ENCODE data around the gene CLDN6. TPM values are rescaled to one million over a fixed set of nuclear protein-coding genes. Genes with fewer than 3 reads are reported as not detected.

CLDN6 gene
- total and polyA plus RNA-seq, 2 of the 13 experiments (the other 11 are each of a cell fraction or from before 2014, with no cell fraction given) = 5.9 to 7.6 TPM

DNA sequence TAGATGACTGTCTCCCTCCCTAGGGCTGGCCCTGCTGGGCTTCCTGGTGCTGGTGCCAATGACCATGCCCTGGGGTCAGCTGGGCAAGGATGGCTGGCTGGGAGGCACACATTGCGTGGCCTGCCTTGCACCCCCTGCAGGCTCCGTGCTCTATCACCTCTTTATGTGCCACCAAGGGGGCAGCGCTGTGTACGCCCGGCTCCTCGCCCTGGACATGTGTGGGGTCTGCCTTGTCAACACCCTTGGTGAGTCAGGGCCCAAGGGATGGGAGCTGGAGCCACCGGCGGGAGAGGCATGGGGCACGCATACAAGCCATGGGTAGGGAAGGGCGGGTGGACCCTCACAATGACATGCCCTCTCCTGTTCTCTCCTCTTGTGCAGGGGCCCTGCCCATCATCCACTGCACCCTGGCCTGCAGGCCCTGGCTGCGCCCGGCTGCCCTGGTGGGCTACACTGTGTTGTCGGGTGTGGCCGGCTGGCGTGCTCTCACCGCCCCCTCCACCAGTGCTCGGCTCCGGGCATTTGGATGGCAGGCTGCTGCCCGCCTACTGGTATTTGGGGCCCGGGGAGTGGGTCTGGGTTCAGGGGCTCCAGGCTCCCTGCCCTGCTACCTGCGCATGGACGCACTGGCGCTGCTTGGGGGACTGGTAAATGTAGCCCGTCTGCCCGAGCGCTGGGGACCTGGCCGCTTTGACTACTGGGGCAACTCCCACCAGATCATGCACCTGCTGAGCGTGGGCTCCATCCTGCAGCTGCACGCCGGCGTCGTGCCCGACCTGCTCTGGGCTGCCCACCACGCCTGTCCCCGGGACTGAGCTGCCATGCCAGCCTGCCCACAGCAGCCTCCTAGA is 46.6 kb downstream of the CLDN6 start:
- H3K4me3 ChIP-seq (replicated peaks in 1 of 3; ENCODE audit: insufficient read depth in 1 of 3, low read depth in 2 of 3, low read length in 3 of 3) = peak overlapping the region in 1 of 3 experiments; percentile 91; a peak in 1 of 6 replicates
- H3K9ac ChIP-seq (ENCODE audit: insufficient read depth, low read depth, low read length) = peak overlapping the region; percentile 80; the same call in 1 of the 2 replicates
- ATAC-seq = no peak
- no peak for DNase-seq (ENCODE audit: low spot score)
- WGBS (ENCODE audit: low lambda C conversion rate) = 97% methylated on average over 10 of the region's 35 CpGs
- no peaks in the 10 kb centered on the region for H3K9me3 ChIP-seq (ENCODE audit: low read length)
- peaks cover 17% of the 10 kb centered on the region for H3K4me1 ChIP-seq (ENCODE audit: insufficient read depth, low read length)
- TF ChIP-seq AGO2 (optimal IDR thresholded peaks at IDR 0.05; ENCODE audit: low read depth, low read length) (peak; percentile 87), ZNF556 (CRISPR knock-in tag; IDR thresholded peaks at IDR 0.05; ENCODE audit: borderline replicate concordance) (no peak), POLR2A (IDR thresholded peaks at IDR 0.05; ENCODE audit: insufficient read depth in 1 of 2, low read depth in 2 of 2, low read length in 2 of 2) (peak; percentile 16 to 40; a peak in 3 of 4 replicates), ZNF17 (CRISPR knock-in tag; IDR thresholded peaks at IDR 0.05) (no peak), SIN3B (IDR thresholded peaks at IDR 0.05; ENCODE audit: low read length) (no peak), ZNF30 (CRISPR knock-in tag; IDR thresholded peaks at IDR 0.05) (no peak), ZKSCAN5 (CRISPR knock-in tag; IDR thresholded peaks at IDR 0.05) (no peak), AGO1 (IDR thresholded peaks at IDR 0.05; ENCODE audit: low read depth, low read length, poor library complexity, severe bottlenecking) (peak; percentile 14), RBFOX2 (IDR thresholded peaks at IDR 0.05; ENCODE audit: low read depth, low read length) (peak; percentile 76), ZNF841 (CRISPR knock-in tag; IDR thresholded peaks at IDR 0.05; ENCODE audit: borderline replicate concordance) (no peak), FOXK1 (CRISPR knock-in tag; IDR thresholded peaks at IDR 0.05; ENCODE audit: borderline replicate concordance, low read depth) (no peak), HMG20B (CRISPR knock-in tag; conservative IDR thresholded peaks at IDR 0.05) (no peak), MTA1 (CRISPR knock-in tag; IDR thresholded peaks at IDR 0.05; ENCODE audit: borderline replicate concordance) (no peak)
- TF ChIP-seq, protein P1, sequence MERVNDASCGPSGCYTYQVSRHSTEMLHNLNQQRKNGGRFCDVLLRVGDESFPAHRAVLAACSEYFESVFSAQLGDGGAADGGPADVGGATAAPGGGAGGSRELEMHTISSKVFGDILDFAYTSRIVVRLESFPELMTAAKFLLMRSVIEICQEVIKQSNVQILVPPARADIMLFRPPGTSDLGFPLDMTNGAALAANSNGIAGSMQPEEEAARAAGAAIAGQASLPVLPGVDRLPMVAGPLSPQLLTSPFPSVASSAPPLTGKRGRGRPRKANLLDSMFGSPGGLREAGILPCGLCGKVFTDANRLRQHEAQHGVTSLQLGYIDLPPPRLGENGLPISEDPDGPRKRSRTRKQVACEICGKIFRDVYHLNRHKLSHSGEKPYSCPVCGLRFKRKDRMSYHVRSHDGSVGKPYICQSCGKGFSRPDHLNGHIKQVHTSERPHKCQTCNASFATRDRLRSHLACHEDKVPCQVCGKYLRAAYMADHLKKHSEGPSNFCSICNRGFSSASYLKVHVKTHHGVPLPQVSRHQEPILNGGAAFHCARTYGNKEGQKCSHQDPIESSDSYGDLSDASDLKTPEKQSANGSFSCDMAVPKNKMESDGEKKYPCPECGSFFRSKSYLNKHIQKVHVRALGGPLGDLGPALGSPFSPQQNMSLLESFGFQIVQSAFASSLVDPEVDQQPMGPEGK (CRISPR knock-in tag; IDR thresholded peaks at IDR 0.05) = no peak
- TF ChIP-seq, protein P2, sequence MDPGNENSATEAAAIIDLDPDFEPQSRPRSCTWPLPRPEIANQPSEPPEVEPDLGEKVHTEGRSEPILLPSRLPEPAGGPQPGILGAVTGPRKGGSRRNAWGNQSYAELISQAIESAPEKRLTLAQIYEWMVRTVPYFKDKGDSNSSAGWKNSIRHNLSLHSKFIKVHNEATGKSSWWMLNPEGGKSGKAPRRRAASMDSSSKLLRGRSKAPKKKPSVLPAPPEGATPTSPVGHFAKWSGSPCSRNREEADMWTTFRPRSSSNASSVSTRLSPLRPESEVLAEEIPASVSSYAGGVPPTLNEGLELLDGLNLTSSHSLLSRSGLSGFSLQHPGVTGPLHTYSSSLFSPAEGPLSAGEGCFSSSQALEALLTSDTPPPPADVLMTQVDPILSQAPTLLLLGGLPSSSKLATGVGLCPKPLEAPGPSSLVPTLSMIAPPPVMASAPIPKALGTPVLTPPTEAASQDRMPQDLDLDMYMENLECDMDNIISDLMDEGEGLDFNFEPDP (CRISPR knock-in tag; conservative IDR thresholded peaks at IDR 0.05) = 0 out of 2 replicates have a peak, but pooled peaks have one; percentile 28
- TF ChIP-seq, protein P3, sequence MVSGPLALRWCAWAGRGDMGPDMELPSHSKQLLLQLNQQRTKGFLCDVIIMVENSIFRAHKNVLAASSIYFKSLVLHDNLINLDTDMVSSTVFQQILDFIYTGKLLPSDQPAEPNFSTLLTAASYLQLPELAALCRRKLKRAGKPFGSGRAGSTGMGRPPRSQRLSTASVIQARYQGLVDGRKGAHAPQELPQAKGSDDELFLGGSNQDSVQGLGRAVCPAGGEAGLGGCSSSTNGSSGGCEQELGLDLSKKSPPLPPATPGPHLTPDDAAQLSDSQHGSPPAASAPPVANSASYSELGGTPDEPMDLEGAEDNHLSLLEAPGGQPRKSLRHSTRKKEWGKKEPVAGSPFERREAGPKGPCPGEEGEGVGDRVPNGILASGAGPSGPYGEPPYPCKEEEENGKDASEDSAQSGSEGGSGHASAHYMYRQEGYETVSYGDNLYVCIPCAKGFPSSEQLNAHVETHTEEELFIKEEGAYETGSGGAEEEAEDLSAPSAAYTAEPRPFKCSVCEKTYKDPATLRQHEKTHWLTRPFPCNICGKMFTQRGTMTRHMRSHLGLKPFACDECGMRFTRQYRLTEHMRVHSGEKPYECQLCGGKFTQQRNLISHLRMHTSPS (CRISPR knock-in tag; IDR thresholded peaks at IDR 0.05; ENCODE audit: low read depth) = 0 out of 2 replicates have a peak, but pooled peaks have one; percentile 8
- H2AFZ ChIP-seq (ENCODE audit: low read length) = no peak overlapping the region
- H3K36me3 ChIP-seq (replicated peaks in 1 of 2; ENCODE audit: control insufficient read depth in 1 of 2, insufficient read depth in 2 of 2, low read length in 2 of 2) = peaks cover 2 to 15% of the 10 kb centered on the region in 2 experiments; a peak in 3 of 5 replicates
- FAIRE-seq = no peak
- no peaks in the 10 kb centered on the region; a peak in 1 of 5 replicates for H3K27me3 ChIP-seq (ENCODE audit: control insufficient read depth in 1 of 2, insufficient read depth in 2 of 2, low read length in 2 of 2)
- POLR2A ChIA-PET = interaction anchor here (1.9 kb wide), 1 partner anchor 9 kb away, joined by 10 read pairs; the partner anchor contains the start of gene PKMYT1
- peak overlapping the region; percentile 86 for H3K4me2 ChIP-seq (ENCODE audit: low read depth, low read length)
- CTCF ChIA-PET (ENCODE audit: low intra/inter-chr PET ratio, low total read pairs) = interaction anchor here (1.2 kb wide), 1 partner anchor 10 kb away, joined by 3 read pairs; no protein-coding TSS in a partner anchor
- H4K20me1 ChIP-seq (ENCODE audit: insufficient read depth, low read length) = no peaks in the 10 kb centered on the region
- H3K79me2 ChIP-seq (ENCODE audit: insufficient read depth, low read length) = peaks cover 8% of the 10 kb centered on the region
- H3K27ac ChIP-seq (ENCODE audit: extremely low read length, insufficient read depth, low read length) = no peak overlapping the region
- intact Hi-C loops (cut with micrococcal nuclease; ENCODE audit: unreplicated experiment) = no loop called here
- no TSS peak for BruUV-seq (replicated peaks)
- in situ Hi-C loops (cut with HindIII; ENCODE audit: extremely low pct_ligation_motif_present, low pct_unique_long_range_greater_than_20kb) = no loop called here
